Endothelial cell of umbilical vein (primary cell): ENCODE results near the gene SERINC2. TPM values are rescaled to one million over a fixed set of nuclear protein-coding genes. Genes with fewer than 3 reads are reported as not detected.

ENCODE experiments used
- BruUV-seq: library from RNA; stranded (reverse); fragments of 400-500 nt; replicated peaks from 2 replicates; lab custom pipeline; 2021; lab: Mats Ljungman, UMichigan
- CTCF ChIA-PET: fragments of 300-600, 350-600 bp; sonication (Branson Sonifier 250); formaldehyde crosslinking; loops from one replicate; lab custom pipeline; 2021; ENCODE audit warnings: antibody characterized with exemption, inconsistent platforms; lab: Charles Lee
- POLR2A ChIA-PET: fragments of 300-600, 350-600 bp; sonication (Branson Sonifier 250); formaldehyde crosslinking; loops from one replicate; lab custom pipeline; 2021; ENCODE audit warnings: antibody characterized with exemption, inconsistent platforms; lab: Charles Lee
- DNase-seq: peaks from one replicate; pipeline ENCODE4 v3.0.0-alpha.2; 2011; ENCODE audit warnings: low read depth, low spot score
- FAIRE-seq: peaks from 2 replicates; lab custom pipeline; 2011; peaks lifted over from hg19 to GRCh38; lab: Jason Lieb, UNC
- H2AFZ ChIP-seq: 2 replicates; pipeline ENCODE4 v1.6.0; 2012; ENCODE audit warnings: low read depth, low read length, control low read depth, inconsistent platforms
- H3K27ac ChIP-seq: 2 replicates; pipeline ENCODE4 v1.5.1; 2011; ENCODE audit warnings: low read depth, mild to moderate bottlenecking, control low read depth, low read length, moderate library complexity; ENCODE audit not compliant: insufficient read depth
- H3K27me3 ChIP-seq, 2 experiments: 2 replicates each; pipeline versions ENCODE4 v1.6.0 to v1.6.1; 2011; ENCODE audit warnings: low read length in 2 of 2, mixed read lengths in 1 of 2; ENCODE audit not compliant: control insufficient read depth in 2 of 2, insufficient read depth in 2 of 2
- H3K36me3 ChIP-seq, 2 experiments: 2 replicates in 1 of 2; 3 replicates in 1 of 2; pipeline ENCODE4 v1.5.1; 2011; ENCODE audit warnings: low read length in 2 of 2, mild to moderate bottlenecking in 1 of 2, moderate library complexity in 1 of 2; ENCODE audit not compliant: control insufficient read depth in 2 of 2, insufficient read depth in 2 of 2; ENCODE audit errors: extremely low read depth in 1 of 2
- H3K4me1 ChIP-seq: 3 replicates; pipeline ENCODE4 v1.5.1; 2011; ENCODE audit warnings: mild to moderate bottlenecking, low read length; ENCODE audit not compliant: control insufficient read depth, insufficient read depth; ENCODE audit errors: extremely low read depth
- H3K4me2 ChIP-seq: 2 replicates; pipeline ENCODE4 v1.6.1; 2011; ENCODE audit warnings: low read length, control low read depth, mixed read lengths; ENCODE audit not compliant: insufficient read depth
- H3K4me3 ChIP-seq, 3 experiments: fragments of 200-600 bp in 1 of 3; sonication (generic), shearing (Covaris generic) in 1 of 3; replicated peaks in 1 of 3; 2 replicates each; pipeline ENCODE4 v1.5.1; 2011 to 2016; ENCODE audit warnings: control low read depth in 3 of 3, low read length in 3 of 3, mild to moderate bottlenecking in 2 of 3, inconsistent platforms in 1 of 3, low read depth in 1 of 3, moderate library complexity in 1 of 3; ENCODE audit not compliant: insufficient read depth in 1 of 3
- H3K79me2 ChIP-seq: 2 replicates; pipeline ENCODE4 v1.6.0; 2012; ENCODE audit warnings: low read length, inconsistent platforms; ENCODE audit not compliant: control insufficient read depth, insufficient read depth
- H3K9ac ChIP-seq: replicated peaks from 2 replicates; pipeline ENCODE3; 2011; ENCODE audit warnings: low read length, control low read depth; ENCODE audit not compliant: insufficient read depth; ENCODE audit errors: extremely low read depth
- H3K9me1 ChIP-seq: replicated peaks from 3 replicates; pipeline ENCODE4 v1.6.0; 2011; ENCODE audit warnings: mild to moderate bottlenecking, low read length; ENCODE audit not compliant: control insufficient read depth, insufficient read depth; ENCODE audit errors: extremely low read depth
- H3K9me3 ChIP-seq: replicated peaks from 2 replicates; pipeline ENCODE4 v1.5.1; 2012; ENCODE audit warnings: low read length, inconsistent platforms; ENCODE audit not compliant: control insufficient read depth, insufficient read depth
- H4K20me1 ChIP-seq: replicated peaks from 2 replicates; pipeline ENCODE3; 2011; ENCODE audit warnings: mild to moderate bottlenecking, low read length; ENCODE audit not compliant: control insufficient read depth, insufficient read depth; ENCODE audit errors: extremely low read depth
- EZH2 ChIP-seq: IDR thresholded peaks from 2 replicates; pipeline ENCODE4 v1.6.1; 2012; ENCODE audit warnings: borderline replicate concordance, low read depth, mild to moderate bottlenecking, moderate library complexity, low read length, inconsistent platforms; ENCODE audit not compliant: severe bottlenecking
- FOS ChIP-seq: IDR thresholded peaks from 2 replicates; pipeline ENCODE4 v1.6.1; 2011; ENCODE audit warnings: mild to moderate bottlenecking, low read length, moderate library complexity, borderline replicate concordance; ENCODE audit not compliant: insufficient read depth
- GATA2 ChIP-seq: IDR thresholded peaks from 2 replicates; pipeline ENCODE4 v1.7.0; 2011; ENCODE audit warnings: low read depth, mild to moderate bottlenecking, moderate library complexity, mixed read lengths, low read length; ENCODE audit not compliant: insufficient read length, insufficient read depth
- JUN ChIP-seq: IDR thresholded peaks from 2 replicates; pipeline ENCODE4 v1.6.1; 2011; ENCODE audit warnings: borderline replicate concordance, low read depth; ENCODE audit not compliant: insufficient read length, insufficient read depth
- MYC ChIP-seq: IDR thresholded peaks from one replicate; pipeline ENCODE4 v1.6.1; 2011; ENCODE audit warnings: mild to moderate bottlenecking, low read depth, low read length
- POLR2A ChIP-seq: IDR thresholded peaks from 2 replicates; pipeline ENCODE4 v1.6.1; 2012; ENCODE audit warnings: low read depth, mild to moderate bottlenecking, control low read depth, low read length
- POLR2AphosphoS5 ChIP-seq: IDR thresholded peaks from 2 replicates; pipeline ENCODE4 v1.6.1; 2012; ENCODE audit warnings: low read depth, mild to moderate bottlenecking, control low read depth, low read length, moderate library complexity; ENCODE audit not compliant: insufficient read depth
- dilution Hi-C: fragments of 300-500 bp; cut with MboI; formaldehyde crosslinking; loops from one replicate; pipeline ENCODE4 v1.15.0; 2019; ENCODE audit warnings: low sequenced_read_pairs; ENCODE audit not compliant: extremely low pct_ligation_motif_present
- intact Hi-C: fragments of 100-400 bp; cut with micrococcal nuclease; formaldehyde crosslinking; loops from one replicate; pipeline ENCODE4 v1.10.0; 2022
- polyA plus RNA-seq, 4 experiments: library from polyadenylated mRNA; depleted of rRNA in 3 of 4; stranded (reverse) in 3 of 4; unstranded in 1 of 4; fragments of >200 nt; gene quantifications; 2 replicates each; pipeline versions ENCODE4 v1.2.1 to v1.2.3, GENCODE V29; 2011 to 2012; ENCODE audit warnings: missing spikeins in 1 of 4
- total RNA-seq: library from RNA; stranded (reverse); gene quantifications from 2 replicates; pipeline ENCODE4 v1.2.3, GENCODE V29; 2021
- TF ChIP-seq, protein P1 (sequence below): IDR thresholded peaks from 2 replicates; pipeline ENCODE4 v1.6.1; 2011; ENCODE audit not compliant: insufficient read depth, insufficient read length
- TF ChIP-seq, protein P2 (sequence below), 2 donors: IDR thresholded peaks; 1 replicate in 1 of 2; 2 replicates in 1 of 2; pipeline ENCODE4 v1.5.1; 2011; ENCODE audit warnings: low read length in 2 of 2, mild to moderate bottlenecking in 2 of 2, moderate library complexity in 2 of 2, control low read depth in 1 of 2, inconsistent platforms in 1 of 2, low read depth in 1 of 2; ENCODE audit not compliant: insufficient read depth in 1 of 2; ENCODE audit errors: extremely low read depth in 1 of 2

Gene SERINC2
- total and polyA plus RNA-seq, 2 donors (not counting 3 experiments of a cell fraction or from before 2014, with no cell fraction given) = 19.4 to 34.6 TPM

DNA sequence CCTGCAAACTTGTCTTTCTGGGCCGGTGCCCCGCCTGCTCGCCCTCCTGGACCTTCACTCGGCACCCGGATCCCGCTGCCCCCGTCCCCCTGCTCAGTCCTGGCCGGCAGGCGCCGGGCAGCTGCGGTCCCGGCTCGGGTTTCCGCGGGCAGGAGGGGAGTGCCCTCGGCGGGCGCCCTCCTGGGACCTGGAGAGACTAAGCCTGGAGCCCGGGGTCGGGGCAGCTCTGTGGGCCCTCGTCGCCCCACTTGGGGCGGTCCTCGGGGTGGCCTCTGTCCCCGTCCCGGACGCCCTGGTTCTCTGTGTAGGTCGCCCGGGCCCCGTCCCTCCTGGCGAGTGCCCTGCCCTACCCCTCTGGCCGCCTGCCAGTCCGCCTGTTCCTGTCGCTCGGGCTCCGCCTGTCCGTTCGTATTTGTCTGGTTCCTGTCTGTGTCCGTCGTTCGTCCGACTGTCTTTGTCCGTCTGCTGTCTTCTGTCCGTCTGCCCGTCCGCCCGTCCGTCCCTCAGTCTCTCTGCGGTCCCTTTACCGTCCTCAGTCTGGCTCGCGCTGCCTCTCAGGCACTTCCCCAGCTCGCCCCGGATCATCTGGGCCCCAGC lies 490 bp downstream of the SERINC2 start:
- no peaks in the 10 kb centered on the region for H3K36me3 ChIP-seq
- peak; percentile 61 for FAIRE-seq
- TF ChIP-seq, protein P1, sequence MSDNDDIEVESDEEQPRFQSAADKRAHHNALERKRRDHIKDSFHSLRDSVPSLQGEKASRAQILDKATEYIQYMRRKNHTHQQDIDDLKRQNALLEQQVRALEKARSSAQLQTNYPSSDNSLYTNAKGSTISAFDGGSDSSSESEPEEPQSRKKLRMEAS = no peak
- TF ChIP-seq POLR2A (no peak), GATA2 (no peak), JUN (no peak), FOS (no peak), MYC (no peak), EZH2 (no peak), POLR2AphosphoS5 (no peak)
- TF ChIP-seq, protein P2, sequence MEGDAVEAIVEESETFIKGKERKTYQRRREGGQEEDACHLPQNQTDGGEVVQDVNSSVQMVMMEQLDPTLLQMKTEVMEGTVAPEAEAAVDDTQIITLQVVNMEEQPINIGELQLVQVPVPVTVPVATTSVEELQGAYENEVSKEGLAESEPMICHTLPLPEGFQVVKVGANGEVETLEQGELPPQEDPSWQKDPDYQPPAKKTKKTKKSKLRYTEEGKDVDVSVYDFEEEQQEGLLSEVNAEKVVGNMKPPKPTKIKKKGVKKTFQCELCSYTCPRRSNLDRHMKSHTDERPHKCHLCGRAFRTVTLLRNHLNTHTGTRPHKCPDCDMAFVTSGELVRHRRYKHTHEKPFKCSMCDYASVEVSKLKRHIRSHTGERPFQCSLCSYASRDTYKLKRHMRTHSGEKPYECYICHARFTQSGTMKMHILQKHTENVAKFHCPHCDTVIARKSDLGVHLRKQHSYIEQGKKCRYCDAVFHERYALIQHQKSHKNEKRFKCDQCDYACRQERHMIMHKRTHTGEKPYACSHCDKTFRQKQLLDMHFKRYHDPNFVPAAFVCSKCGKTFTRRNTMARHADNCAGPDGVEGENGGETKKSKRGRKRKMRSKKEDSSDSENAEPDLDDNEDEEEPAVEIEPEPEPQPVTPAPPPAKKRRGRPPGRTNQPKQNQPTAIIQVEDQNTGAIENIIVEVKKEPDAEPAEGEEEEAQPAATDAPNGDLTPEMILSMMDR (IDR thresholded peaks at IDR 0.05; ENCODE audit: extremely low read depth in 1 of 2, insufficient read depth in 1 of 2, low read depth in 1 of 2, low read length in 2 of 2) = no peak
- DNase-seq = peak; percentile 44
- BruUV-seq = no TSS peak
- H3K9me1 ChIP-seq = no peaks in the 10 kb centered on the region
- peaks cover 5% of the 10 kb centered on the region for H3K4me1 ChIP-seq
- ChIA-PET CTCF (interaction anchor here (0.6 to 17.5 kb wide), 5 partner anchors 8 to 488 kb away, joined by 3 to 236 read pairs (median 3); no protein-coding TSS in a partner anchor), POLR2A (interaction anchor here (0.6 kb wide), 1 partner anchor 241 kb away, joined by 3 read pairs; no protein-coding TSS in a partner anchor)
- H3K27ac ChIP-seq = no peak overlapping the region
- H3K9me3 ChIP-seq = no peaks in the 10 kb centered on the region
- intact Hi-C loops = no loop called here
- H2AFZ ChIP-seq = peak overlapping the region; percentile 90
- peak overlapping the region; percentile 50 to 81 (median 56) for H3K4me3 ChIP-seq
- H3K9ac ChIP-seq = peak overlapping the region; percentile 73
- H3K4me2 ChIP-seq = peak overlapping the region; percentile 77
- dilution Hi-C loops = no loop called here
- H3K79me2 ChIP-seq = no peaks in the 10 kb centered on the region
- H3K27me3 ChIP-seq = peaks cover 9 to 26% of the 10 kb centered on the region in 2 experiments
- no peaks in the 10 kb centered on the region for H4K20me1 ChIP-seq
